SK-N-SH treated with all-trans-retinoic acid at 6 μM for 48 hours (cell line): ENCODE results near the gene NQO2.

Source experiments
- ATAC-seq: fragments of 200-7000 bp; cut with Tn5 transposase; 3 replicates; pipeline ENCODE4 v1.9.1; 2020; ENCODE audit warnings: mild to moderate bottlenecking, moderate library complexity
- BACH2 ChIP-seq: fragments of 250-450 bp; sonication (Bioruptor Pico); IDR thresholded peaks from 2 replicates; pipeline ENCODE4 v1.9.0; 2021; ENCODE audit warnings: mild to moderate bottlenecking, borderline replicate concordance
- CSDC2 ChIP-seq: fragments of 250-450 bp; sonication (Bioruptor Pico); IDR thresholded peaks from 2 replicates; pipeline ENCODE4 v1.5.0; 2020; ENCODE audit warnings: mild to moderate bottlenecking, moderate library complexity
- ESRRG ChIP-seq: fragments of 250-450 bp; sonication (Bioruptor Pico); IDR thresholded peaks from 2 replicates; pipeline ENCODE4 v1.6.1; 2021; ENCODE audit warnings: mild to moderate bottlenecking
- GLIS3 ChIP-seq: fragments of 250-450 bp; sonication (Bioruptor Pico); IDR thresholded peaks from 2 replicates; pipeline ENCODE4 v1.5.0; 2020; ENCODE audit warnings: mild to moderate bottlenecking, moderate library complexity
- ISL1 ChIP-seq: fragments of 250-450 bp; sonication (Bioruptor Pico); IDR thresholded peaks from 2 replicates; pipeline ENCODE4 v2.1.2; 2022; ENCODE audit warnings: mild to moderate bottlenecking, moderate library complexity
- OSR1 ChIP-seq: fragments of 250-450 bp; sonication (Bioruptor Pico); IDR thresholded peaks from 2 replicates; pipeline ENCODE4 v1.8.0; 2022; ENCODE audit warnings: moderate library complexity, mild to moderate bottlenecking, inconsistent platforms
- PPARA ChIP-seq: fragments of 250-450 bp; sonication (Bioruptor Pico); IDR thresholded peaks from 2 replicates; pipeline ENCODE4 v1.5.0; 2020; ENCODE audit warnings: mild to moderate bottlenecking, borderline replicate concordance
- RARB ChIP-seq: fragments of 250-450 bp; sonication (Bioruptor Pico); IDR thresholded peaks from 2 replicates; pipeline ENCODE4 v1.8.0; 2021; ENCODE audit warnings: mild to moderate bottlenecking, moderate library complexity
- TOX ChIP-seq: fragments of 250-450 bp; sonication (Bioruptor Pico); IDR thresholded peaks from 2 replicates; pipeline ENCODE4 v1.8.0; 2021; ENCODE audit warnings: mild to moderate bottlenecking, moderate library complexity, borderline replicate concordance
- ZFP3 ChIP-seq: fragments of 250-450 bp; sonication (Bioruptor Pico); IDR thresholded peaks from 2 replicates; pipeline ENCODE4 v1.5.0; 2020; ENCODE audit warnings: mild to moderate bottlenecking, moderate library complexity
- ZFP30 ChIP-seq: fragments of 450-650 bp; formaldehyde crosslinking; IDR thresholded peaks from 2 replicates; pipeline ENCODE4 v1.5.0; 2022; ENCODE audit warnings: mild to moderate bottlenecking, moderate library complexity
- ZNF565 ChIP-seq: fragments of 450-650 bp; formaldehyde crosslinking; conservative IDR thresholded peaks from 2 replicates; pipeline ENCODE4 v1.5.0; 2020; ENCODE audit warnings: low read depth, mild to moderate bottlenecking, moderate library complexity
- ZNF70 ChIP-seq: fragments of 450-650 bp; formaldehyde crosslinking; IDR thresholded peaks from 2 replicates; pipeline ENCODE4 v1.5.0; 2020; ENCODE audit warnings: mild to moderate bottlenecking, moderate library complexity
- ZNF8 ChIP-seq: fragments of 450-650 bp; formaldehyde crosslinking; IDR thresholded peaks from 2 replicates; pipeline ENCODE4 v1.5.0; 2020; ENCODE audit warnings: mild to moderate bottlenecking, moderate library complexity
- TF ChIP-seq, protein P1 (sequence below): fragments of 250-450 bp; sonication (Bioruptor Pico); IDR thresholded peaks from 2 replicates; pipeline ENCODE4 v1.8.0; 2021; ENCODE audit warnings: low read depth, mild to moderate bottlenecking, moderate library complexity, borderline replicate concordance
- TF ChIP-seq, protein P2 (sequence below): fragments of 250-450 bp; sonication (Bioruptor Pico); IDR thresholded peaks from 2 replicates; pipeline ENCODE4 v1.5.1; 2020; ENCODE audit warnings: low read depth, mild to moderate bottlenecking, moderate library complexity
- TF ChIP-seq, protein P3 (sequence below): fragments of 250-450 bp; sonication (Bioruptor Pico); IDR thresholded peaks from 2 replicates; pipeline ENCODE4 v1.8.0; 2020; ENCODE audit warnings: mild to moderate bottlenecking, moderate library complexity, borderline replicate concordance

Gene NQO2

DNA sequence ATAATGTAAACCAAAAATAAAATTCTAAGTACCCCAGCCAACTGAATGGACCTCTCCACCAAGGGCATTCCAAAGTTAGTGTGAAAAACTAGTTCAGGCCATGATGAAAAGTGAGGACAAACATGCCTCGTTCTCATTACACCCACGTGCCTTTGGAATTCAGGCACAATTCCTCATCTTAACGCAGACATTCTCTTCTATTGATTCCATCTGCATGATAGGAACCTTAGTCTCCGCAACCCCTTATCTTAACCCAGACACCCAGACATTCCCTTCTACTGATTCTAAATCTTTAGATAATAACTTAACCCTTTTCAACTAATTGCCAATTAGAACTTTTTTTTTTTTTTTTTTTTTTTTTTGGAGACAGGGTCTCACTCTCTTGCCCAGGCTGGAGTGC is 20.8 kb upstream of the NQO2 start:
- no peak for ATAC-seq
- TF ChIP-seq GLIS3 (CRISPR knock-in tag): no peak

DNA sequence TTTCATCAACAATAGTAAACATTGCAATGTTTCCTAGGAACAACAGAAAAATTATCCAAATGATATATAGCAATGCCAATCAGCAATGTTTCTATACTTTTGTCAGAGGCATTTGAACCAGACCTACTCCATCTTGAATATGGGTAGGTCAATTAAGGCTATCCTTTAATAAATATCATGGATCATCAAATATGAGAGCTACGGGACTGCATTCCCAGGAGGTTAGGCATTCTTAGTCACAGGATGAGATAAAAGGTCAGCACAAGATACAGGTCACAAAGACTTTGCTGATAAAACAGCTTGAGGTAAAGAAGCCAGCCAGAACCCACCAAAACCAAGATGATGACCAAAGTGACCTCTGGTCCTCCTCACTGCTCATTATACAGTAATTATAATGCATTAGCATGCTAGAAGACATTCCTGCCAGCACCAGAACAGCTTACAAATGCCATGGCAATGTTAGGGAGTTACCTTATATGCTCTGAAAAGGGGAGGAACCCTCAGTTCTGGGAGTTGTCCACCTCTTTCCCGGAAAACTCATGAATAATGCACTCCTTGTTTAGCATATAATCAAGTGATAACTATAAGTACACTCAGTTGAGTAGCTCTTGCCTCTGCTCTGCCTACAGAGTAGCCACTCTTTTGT is 19.8 kb upstream of the NQO2 start:
- ATAC-seq: no peak; the same call in 2 of the 3 replicates
- TF ChIP-seq OSR1 (CRISPR knock-in tag) (peak; percentile 88), BACH2 (CRISPR knock-in tag) (no peak), CSDC2 (CRISPR knock-in tag) (peak; percentile 92; the same call in 1 of the 2 replicates), ZFP3 (peak; percentile 87), ISL1 (CRISPR knock-in tag) (peak; percentile 48)

DNA sequence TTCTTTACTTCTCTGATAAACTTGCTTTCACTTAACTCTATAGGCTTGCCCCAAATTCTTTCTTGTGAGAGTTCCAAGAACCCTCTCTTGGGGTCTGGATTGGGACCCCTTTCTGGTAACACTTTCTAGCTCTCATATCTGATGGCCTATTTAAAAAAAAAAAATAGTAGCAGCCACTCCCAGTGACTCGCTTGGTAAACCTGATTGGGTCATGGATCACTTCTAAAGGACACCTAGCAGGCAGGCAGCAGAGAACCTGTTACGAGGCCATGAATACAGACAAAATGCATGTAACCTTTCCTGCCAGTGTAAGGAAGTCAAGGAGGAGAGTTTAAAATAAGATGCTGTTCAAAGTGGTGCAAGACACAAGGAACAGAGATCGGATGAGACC is 19.2 kb upstream of the NQO2 start:
- ATAC-seq: no peak
- TF ChIP-seq GLIS3 (CRISPR knock-in tag) (no peak), PPARA (CRISPR knock-in tag) (no peak), OSR1 (CRISPR knock-in tag) (no peak), ZNF8 (CRISPR knock-in tag) (no peak), CSDC2 (CRISPR knock-in tag) (no peak)
- TF ChIP-seq, protein P1, sequence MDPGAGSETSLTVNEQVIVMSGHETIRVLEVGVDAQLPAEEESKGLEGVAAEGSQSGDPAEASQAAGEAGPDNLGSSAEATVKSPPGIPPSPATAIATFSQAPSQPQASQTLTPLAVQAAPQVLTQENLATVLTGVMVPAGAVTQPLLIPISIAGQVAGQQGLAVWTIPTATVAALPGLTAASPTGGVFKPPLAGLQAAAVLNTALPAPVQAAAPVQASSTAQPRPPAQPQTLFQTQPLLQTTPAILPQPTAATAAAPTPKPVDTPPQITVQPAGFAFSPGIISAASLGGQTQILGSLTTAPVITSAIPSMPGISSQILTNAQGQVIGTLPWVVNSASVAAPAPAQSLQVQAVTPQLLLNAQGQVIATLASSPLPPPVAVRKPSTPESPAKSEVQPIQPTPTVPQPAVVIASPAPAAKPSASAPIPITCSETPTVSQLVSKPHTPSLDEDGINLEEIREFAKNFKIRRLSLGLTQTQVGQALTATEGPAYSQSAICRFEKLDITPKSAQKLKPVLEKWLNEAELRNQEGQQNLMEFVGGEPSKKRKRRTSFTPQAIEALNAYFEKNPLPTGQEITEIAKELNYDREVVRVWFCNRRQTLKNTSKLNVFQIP (CRISPR knock-in tag): no peak
- TF ChIP-seq, protein P2, sequence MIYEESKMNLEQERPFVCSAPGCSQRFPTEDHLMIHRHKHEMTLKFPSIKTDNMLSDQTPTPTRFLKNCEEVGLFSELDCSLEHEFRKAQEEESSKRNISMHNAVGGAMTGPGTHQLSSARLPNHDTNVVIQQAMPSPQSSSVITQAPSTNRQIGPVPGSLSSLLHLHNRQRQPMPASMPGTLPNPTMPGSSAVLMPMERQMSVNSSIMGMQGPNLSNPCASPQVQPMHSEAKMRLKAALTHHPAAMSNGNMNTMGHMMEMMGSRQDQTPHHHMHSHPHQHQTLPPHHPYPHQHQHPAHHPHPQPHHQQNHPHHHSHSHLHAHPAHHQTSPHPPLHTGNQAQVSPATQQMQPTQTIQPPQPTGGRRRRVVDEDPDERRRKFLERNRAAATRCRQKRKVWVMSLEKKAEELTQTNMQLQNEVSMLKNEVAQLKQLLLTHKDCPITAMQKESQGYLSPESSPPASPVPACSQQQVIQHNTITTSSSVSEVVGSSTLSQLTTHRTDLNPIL: no peak
- TF ChIP-seq, all 23 proteins: peak for 0

DNA sequence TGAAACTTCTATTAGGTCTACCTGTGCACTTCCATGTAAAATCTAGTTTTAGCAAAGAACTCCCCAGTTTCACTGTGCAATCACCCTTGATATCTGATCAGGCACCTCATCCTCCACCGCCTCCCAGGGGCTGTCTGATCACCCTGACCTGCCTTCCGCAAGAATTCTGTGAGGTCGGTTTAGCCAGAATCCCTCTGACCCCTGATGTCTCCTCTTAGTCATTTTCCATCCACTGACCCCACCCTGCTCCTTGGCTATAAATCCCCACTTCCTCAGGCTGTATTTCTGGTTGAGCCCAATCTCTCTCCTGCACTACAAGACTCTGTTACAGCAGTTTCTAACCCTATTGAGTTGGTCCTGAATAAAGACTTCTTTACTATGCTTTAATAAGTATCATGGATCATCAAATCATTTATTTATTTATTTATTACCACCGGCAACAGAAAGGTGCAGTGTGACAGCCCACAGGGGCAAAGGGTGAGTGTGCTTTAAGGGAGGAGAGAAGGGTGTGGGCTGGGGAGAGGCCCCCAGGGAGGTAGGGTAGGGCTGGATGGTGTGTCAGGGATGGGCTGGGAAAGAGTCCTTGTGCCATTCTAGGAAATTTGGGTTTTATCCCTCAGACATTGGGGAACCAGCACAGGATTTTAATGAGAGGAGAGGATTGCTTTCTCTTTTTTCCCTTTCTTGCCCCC is 17.1 kb upstream of the NQO2 start:
- TF ChIP-seq, protein P2: no peak
- TF ChIP-seq, protein P1 (CRISPR knock-in tag): no peak
- no peak for TF ChIP-seq ZNF565 (CRISPR knock-in tag)
- ATAC-seq: no peak

DNA sequence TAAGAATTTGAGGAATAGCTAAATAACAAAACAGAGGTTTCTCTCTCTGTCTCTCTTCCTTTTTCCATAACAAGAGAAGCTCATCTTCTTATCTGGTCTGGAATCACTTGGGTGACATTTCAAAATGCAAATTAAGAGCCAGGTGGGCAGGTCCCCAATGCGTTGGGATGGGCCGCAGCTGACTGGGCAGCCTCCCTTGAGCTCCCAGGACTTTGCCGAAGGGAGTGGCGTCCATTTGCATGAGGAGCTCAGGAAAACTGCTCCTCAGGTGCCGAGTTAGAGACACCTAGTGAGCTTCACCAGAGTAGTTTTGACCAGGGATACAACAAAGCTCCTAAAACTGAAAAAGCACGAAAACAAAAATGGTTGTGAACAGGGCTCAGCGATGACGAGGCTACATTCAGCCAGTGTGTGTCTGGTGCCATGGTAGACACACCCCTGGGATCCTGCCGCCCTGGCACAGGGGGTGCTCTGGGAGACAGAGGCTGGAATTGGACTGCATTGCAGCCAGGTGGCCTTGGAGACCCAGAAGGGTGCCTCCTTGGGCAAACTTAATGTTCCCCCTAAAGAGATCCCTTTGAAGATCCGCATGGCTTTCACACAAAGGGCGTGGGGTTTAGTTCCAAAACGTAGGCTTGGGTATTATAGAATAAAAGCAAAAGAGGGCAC is 14.8 kb upstream of the NQO2 start:
- TF ChIP-seq ESRRG (CRISPR knock-in tag): no peak
- TF ChIP-seq, protein P3, sequence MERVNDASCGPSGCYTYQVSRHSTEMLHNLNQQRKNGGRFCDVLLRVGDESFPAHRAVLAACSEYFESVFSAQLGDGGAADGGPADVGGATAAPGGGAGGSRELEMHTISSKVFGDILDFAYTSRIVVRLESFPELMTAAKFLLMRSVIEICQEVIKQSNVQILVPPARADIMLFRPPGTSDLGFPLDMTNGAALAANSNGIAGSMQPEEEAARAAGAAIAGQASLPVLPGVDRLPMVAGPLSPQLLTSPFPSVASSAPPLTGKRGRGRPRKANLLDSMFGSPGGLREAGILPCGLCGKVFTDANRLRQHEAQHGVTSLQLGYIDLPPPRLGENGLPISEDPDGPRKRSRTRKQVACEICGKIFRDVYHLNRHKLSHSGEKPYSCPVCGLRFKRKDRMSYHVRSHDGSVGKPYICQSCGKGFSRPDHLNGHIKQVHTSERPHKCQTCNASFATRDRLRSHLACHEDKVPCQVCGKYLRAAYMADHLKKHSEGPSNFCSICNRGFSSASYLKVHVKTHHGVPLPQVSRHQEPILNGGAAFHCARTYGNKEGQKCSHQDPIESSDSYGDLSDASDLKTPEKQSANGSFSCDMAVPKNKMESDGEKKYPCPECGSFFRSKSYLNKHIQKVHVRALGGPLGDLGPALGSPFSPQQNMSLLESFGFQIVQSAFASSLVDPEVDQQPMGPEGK (CRISPR knock-in tag): no peak
- TF ChIP-seq TOX (CRISPR knock-in tag): no peak
- TF ChIP-seq RARB (CRISPR knock-in tag): no peak
- no peak for TF ChIP-seq ZNF70 (CRISPR knock-in tag)
- TF ChIP-seq ZFP3: no peak
- no peak for TF ChIP-seq ZFP30
- TF ChIP-seq, protein P2: no peak
- TF ChIP-seq BACH2 (CRISPR knock-in tag): no peak
- TF ChIP-seq GLIS3 (CRISPR knock-in tag): no peak
- ATAC-seq: no peak
